Smooth muscle cell (in vitro differentiated cells): ENCODE data around the gene IRX5. TPM values are rescaled to one million over a fixed set of nuclear protein-coding genes. Genes with fewer than 3 reads are reported as not detected.

Experiments
- DNase-seq: peaks from one replicate; lab custom pipeline; 2025; ENCODE audit not compliant: unreplicated experiment; lab: John Stamatoyannopoulos, UW
- H2AFZ ChIP-seq: fragments of 200-600 bp; sonication (generic); 2 replicates; pipeline ENCODE4 v1.6.0; 2016; ENCODE audit warnings: antibody characterized with exemption, low read depth, mild to moderate bottlenecking
- H3F3A ChIP-seq: fragments of 200-600 bp; sonication (generic); 2 replicates; pipeline ENCODE4 v1.6.0; 2017; ENCODE audit warnings: antibody characterized with exemption, low read depth
- H3K27ac ChIP-seq: fragments of 200-600 bp; sonication (generic); 2 replicates; pipeline ENCODE4 v1.5.1; 2016; ENCODE audit warnings: low read depth, mild to moderate bottlenecking
- H3K27me3 ChIP-seq: fragments of 200-600 bp; sonication (generic); 2 replicates; pipeline ENCODE4 v1.6.1; 2016; ENCODE audit warnings: low read depth, mild to moderate bottlenecking
- H3K36me3 ChIP-seq: fragments of 200-600 bp; sonication (generic); 2 replicates; pipeline ENCODE4 v1.5.1; 2016; ENCODE audit warnings: low read depth
- H3K4me1 ChIP-seq: fragments of 200-600 bp; sonication (generic); 2 replicates; pipeline ENCODE4 v1.5.1; 2016; ENCODE audit warnings: low read depth
- H3K4me2 ChIP-seq: fragments of 200-600 bp; sonication (generic); 2 replicates; pipeline ENCODE4 v1.6.0; 2016; ENCODE audit warnings: mild to moderate bottlenecking
- H3K4me3 ChIP-seq: fragments of 200-600 bp; sonication (generic); 2 replicates; pipeline ENCODE4 v1.5.1; 2016; ENCODE audit warnings: mild to moderate bottlenecking
- H3K79me2 ChIP-seq: fragments of 200-600 bp; sonication (generic); 2 replicates; pipeline ENCODE4 v1.6.0; 2016; ENCODE audit warnings: low read depth, mild to moderate bottlenecking
- H3K9ac ChIP-seq: fragments of 200-600 bp; sonication (generic); 2 replicates; pipeline ENCODE4 v1.6.0; 2016; ENCODE audit warnings: low read depth
- H3K9me3 ChIP-seq: fragments of 200-600 bp; sonication (generic); replicated peaks from 2 replicates; pipeline ENCODE4 v1.5.1; 2016; ENCODE audit warnings: low read depth
- H4K20me1 ChIP-seq: fragments of 200-600 bp; sonication (generic); 2 replicates; pipeline ENCODE4 v1.6.0; 2016; ENCODE audit warnings: low read depth
- CTCF ChIP-seq: fragments of 200-600 bp; sonication (generic); IDR thresholded peaks from 2 replicates; pipeline ENCODE4 v1.5.1; 2017; ENCODE audit warnings: borderline replicate concordance, mild to moderate bottlenecking, antibody characterized with exemption; ENCODE audit not compliant: insufficient read depth, poor library complexity, severe bottlenecking
- WGBS: methylation state at CpG from one replicate; pipeline ENCODE4 v1.1.7; 2016; ENCODE audit warnings: low lambda C conversion rate; 5-methylcytosine and 5-hydroxymethylcytosine counted together
- polyA plus RNA-seq: library from polyadenylated mRNA; unstranded; fragments of >200 nt; fragmentation: Nextera tagmentation; extraction: Ambion mirVana; gene quantifications from 2 replicates; pipeline ENCODE4 v1.2.1, GENCODE V29; 2016
- total RNA-seq: library from RNA; depleted of rRNA; stranded (reverse); fragments of >200 nt; gene quantifications from 2 replicates; pipeline ENCODE4 v1.2.3, GENCODE V29; 2014

The IRX5 gene
- total and polyA plus RNA-seq, 2 experiments from 2014 or later = 1.5 to 2.7 TPM

GRCh38 chr16:54926166-54926838 lies 4.4 kb upstream of the IRX5 start:
- WGBS = 66% methylated on average over 4 of the region's 4 CpGs
- TF ChIP-seq CTCF = no peak
- DNase-seq = no peak

GRCh38 chr16:54927125-54928015 lies 3.3 kb upstream of the IRX5 start:
- Histone ChIP-seq H3K4me3 (peak overlapping the region; percentile 58), H3K36me3 (no peaks in the 10 kb centered on the region), H3K4me2 (peak overlapping the region; percentile 94), H4K20me1 (peaks cover 40% of the 10 kb centered on the region), H3K4me1 (peaks cover 29% of the 10 kb centered on the region), H3F3A (no peaks in the 10 kb centered on the region), H3K9ac (peak overlapping the region; percentile 86), H3K9me3 (no peaks in the 10 kb centered on the region), H3K27me3 (peaks cover 15% of the 10 kb centered on the region), H3K79me2 (peaks cover 14% of the 10 kb centered on the region), H3K27ac (peak overlapping the region; percentile 47), H2AFZ (peak overlapping the region; percentile 53)
- WGBS = 32% methylated on average over 13 of the region's 13 CpGs
- no peak for TF ChIP-seq CTCF
- no peak for DNase-seq

More at GRCh38 chr16:54926166-54926838, 4.4 kb upstream of the IRX5 start:
- H3K4me2 ChIP-seq = peak overlapping the region; percentile 94
- no peaks in the 10 kb centered on the region for H3K9me3 ChIP-seq
- H3K36me3 ChIP-seq = no peaks in the 10 kb centered on the region
- peak overlapping the region; percentile 58 for H3K4me3 ChIP-seq
- H2AFZ ChIP-seq = no peak overlapping the region
- peaks cover 20% of the 10 kb centered on the region for H3K4me1 ChIP-seq
- peaks cover 14% of the 10 kb centered on the region for H3K79me2 ChIP-seq
- H3K27me3 ChIP-seq = peaks cover 5% of the 10 kb centered on the region
- peaks cover 30% of the 10 kb centered on the region for H4K20me1 ChIP-seq
- H3F3A ChIP-seq = no peaks in the 10 kb centered on the region
- no peak overlapping the region for H3K9ac ChIP-seq
- H3K27ac ChIP-seq = peak overlapping the region; percentile 47

- Histone ChIP-seq H3K36me3 (no peaks in the 10 kb centered on the region), H4K20me1 (peaks cover 45% of the 10 kb centered on the region), H3K9ac (peak overlapping the region; percentile 86), H3K4me3 (peak overlapping the region; percentile 58), H2AFZ (peak overlapping the region; percentile 53), H3K27me3 (peaks cover 21% of the 10 kb centered on the region), H3K4me1 (peaks cover 29% of the 10 kb centered on the region), H3K79me2 (peaks cover 14% of the 10 kb centered on the region), H3F3A (no peaks in the 10 kb centered on the region), H3K4me2 (peak overlapping the region; percentile 94), H3K27ac (peak overlapping the region; percentile 47), H3K9me3 (no peaks in the 10 kb centered on the region)
- no peak for TF ChIP-seq CTCF
- 1% methylated on average over 13 of the region's 13 CpGs for WGBS
- no peak for DNase-seq
Measured at GRCh38 chr16:54928016-54928356, 2.7 kb upstream of the IRX5 start.
